K562 (cell line): ENCODE data around the gene DCUN1D3. TPM values are rescaled to one million over a fixed set of nuclear protein-coding genes. Genes with fewer than 3 reads are reported as not detected.

Source experiments
- C11orf30 ChIP-seq: fragments of 450-650 bp; IDR thresholded peaks from 2 replicates; pipeline ENCODE4 v1.6.1; 2016; ENCODE audit warnings: low read depth, mild to moderate bottlenecking
- CBX5 ChIP-seq: IDR thresholded peaks from 2 replicates; pipeline ENCODE4 v1.6.1; 2014; ENCODE audit warnings: low read depth, borderline replicate concordance
- GTF2F1 ChIP-seq: IDR thresholded peaks from 2 replicates; pipeline ENCODE4 v1.6.1; 2011; ENCODE audit warnings: low read depth, low read length, improper control_type of control experiment
- HMGXB4 ChIP-seq: sonication (generic); formaldehyde crosslinking; IDR thresholded peaks from 2 replicates; pipeline ENCODE4 v1.8.1; 2023; ENCODE audit warnings: mild to moderate bottlenecking, missing genetic modification reagents
- HSF4 ChIP-seq: fragments of 250-450 bp; sonication (Bioruptor Pico); IDR thresholded peaks from 2 replicates; pipeline ENCODE4 v2.1.2; 2022; ENCODE audit warnings: mild to moderate bottlenecking, moderate library complexity, borderline replicate concordance
- KHSRP ChIP-seq: fragments of 450-650 bp; IDR thresholded peaks from 2 replicates; pipeline ENCODE4 v1.6.1; 2017
- KLF13 ChIP-seq: fragments of 450-650 bp; IDR thresholded peaks from 2 replicates; pipeline ENCODE4 v1.6.1; 2016; ENCODE audit warnings: missing genetic modification characterization, low read depth, mild to moderate bottlenecking, missing compliant biosample characterization, moderate library complexity, borderline replicate concordance
- MAZ ChIP-seq, 2 experiments: fragments of 450-650 bp in 1 of 2; sonication (generic) in 1 of 2; formaldehyde crosslinking; IDR thresholded peaks in 1 of 2; conservative IDR thresholded peaks in 1 of 2; 2 replicates each; pipeline versions ENCODE4 v1.4.0 to v1.5.0; 2020; ENCODE audit warnings: mild to moderate bottlenecking in 1 of 2, missing genetic modification reagents in 1 of 2
- MBD1 ChIP-seq: fragments of 250-450 bp; sonication (Bioruptor Pico); IDR thresholded peaks from 2 replicates; pipeline ENCODE4 v1.8.0; 2022; ENCODE audit warnings: inconsistent platforms
- MEIS2 ChIP-seq: fragments of 450-650 bp; IDR thresholded peaks from 2 replicates; pipeline ENCODE4 v1.6.1; 2014; ENCODE audit warnings: mild to moderate bottlenecking; ENCODE audit not compliant: partially characterized antibody
- NCOA2 ChIP-seq, 2 experiments: fragments of 450-650 bp; IDR thresholded peaks; 2 replicates each; pipeline ENCODE4 v1.6.1; 2018; ENCODE audit warnings: mild to moderate bottlenecking in 2 of 2, moderate library complexity in 1 of 2; ENCODE audit not compliant: partially characterized antibody in 2 of 2
- PML ChIP-seq: IDR thresholded peaks from 2 replicates; pipeline ENCODE4 v1.6.1; 2012; ENCODE audit warnings: low read length, inconsistent platforms
- PRMT5 ChIP-seq: sonication (generic); formaldehyde crosslinking; IDR thresholded peaks from 2 replicates; pipeline ENCODE4 v1.5.0; 2020; ENCODE audit warnings: missing genetic modification reagents
- PURB ChIP-seq: sonication (generic); formaldehyde crosslinking; IDR thresholded peaks from 2 replicates; pipeline ENCODE4 v1.9.0; 2021; ENCODE audit warnings: low read depth, mild to moderate bottlenecking, missing genetic modification reagents
- RBM22 ChIP-seq: fragments of 200-400 bp; formaldehyde crosslinking; IDR thresholded peaks from 2 replicates; pipeline ENCODE4 v1.6.1; 2018; ENCODE audit warnings: low read length, low read depth; ENCODE audit not compliant: poor library complexity, severe bottlenecking
- SMAD1 ChIP-seq: fragments of 150-350 bp; IDR thresholded peaks from 2 replicates; pipeline ENCODE4 v1.6.1; 2014; ENCODE audit warnings: low read length, low read depth; ENCODE audit not compliant: partially characterized antibody
- SMARCB1 ChIP-seq: IDR thresholded peaks from 2 replicates; pipeline ENCODE4 v1.6.1; 2011; ENCODE audit warnings: improper control_type of control experiment, low read depth; ENCODE audit not compliant: insufficient read length
- SRSF1 ChIP-seq: fragments of 200-400 bp; formaldehyde crosslinking; IDR thresholded peaks from 2 replicates; pipeline ENCODE4 v1.6.1; 2017; ENCODE audit warnings: mild to moderate bottlenecking, low read depth, low read length, moderate library complexity
- SRSF7 ChIP-seq: fragments of 200-400 bp; formaldehyde crosslinking; optimal IDR thresholded peaks from 2 replicates; pipeline ENCODE3; 2017; ENCODE audit warnings: mild to moderate bottlenecking, low read depth, low read length
- TAF15 ChIP-seq: fragments of 200-400 bp; formaldehyde crosslinking; IDR thresholded peaks from 2 replicates; pipeline ENCODE4 v1.6.1; 2017; ENCODE audit warnings: mild to moderate bottlenecking, low read depth, low read length, moderate library complexity
- TBL1XR1 ChIP-seq, 2 experiments: IDR thresholded peaks; 2 replicates each; pipeline ENCODE4 v1.6.1; 2012; ENCODE audit warnings: improper control_type of control experiment in 2 of 2, low read length in 2 of 2, mild to moderate bottlenecking in 1 of 2
- ZBTB8A ChIP-seq: fragments of 450-650 bp; IDR thresholded peaks from 2 replicates; pipeline ENCODE4 v1.6.1; 2018; ENCODE audit warnings: mild to moderate bottlenecking, moderate library complexity; ENCODE audit not compliant: partially characterized antibody
- ZNF175 ChIP-seq: fragments of 200-800 bp; sonication (Bioruptor generic); IDR thresholded peaks from 2 replicates; pipeline ENCODE4 v1.6.1; 2016; ENCODE audit warnings: low read depth, mild to moderate bottlenecking, missing genetic modification characterization, missing compliant biosample characterization
- ZNF217 ChIP-seq: sonication (generic); formaldehyde crosslinking; IDR thresholded peaks from 2 replicates; pipeline ENCODE4 v1.8.0; 2022; ENCODE audit warnings: mild to moderate bottlenecking, missing genetic modification reagents
- ZNF57 ChIP-seq: fragments of 450-650 bp; formaldehyde crosslinking; IDR thresholded peaks from 2 replicates; pipeline ENCODE4 v1.4.0; 2020; ENCODE audit warnings: mild to moderate bottlenecking, moderate library complexity
- ZZZ3 ChIP-seq: fragments of 450-650 bp; IDR thresholded peaks from 2 replicates; pipeline ENCODE4 v1.6.1; 2016; ENCODE audit warnings: antibody characterized with exemption, mild to moderate bottlenecking, moderate library complexity
- polyA plus RNA-seq, 8 experiments: library from polyadenylated mRNA; depleted of rRNA in 4 of 8; stranded (reverse) in 5 of 8; unstranded in 3 of 8; fragments of >200 nt; fragmentation: Nextera tagmentation in 2 of 8; fragmentation: Illumina TruSeq in 1 of 8; extraction: Ambion mirVana in 2 of 8; extraction: Trizol in 1 of 8; gene quantifications; 2 replicates each; pipeline versions ENCODE4 v1.2.1 to v1.2.3, GENCODE V29; 2011 to 2014; ENCODE audit warnings: inconsistent platforms in 1 of 8, missing spikeins in 1 of 8
- total RNA-seq, 7 experiments: library from RNA; depleted of rRNA in 6 of 7; stranded (reverse); fragments of >200 nt in 6 of 7; fragmentation: Illumina TruSeq in 2 of 7; extraction: Trizol in 2 of 7; gene quantifications; 2 replicates each; pipeline versions ENCODE4 v1.2.1 to v1.2.3, GENCODE V29; 2011 to 2021; ENCODE audit warnings: low replicate concordance in 1 of 7

The DCUN1D3 gene
- total and polyA plus RNA-seq, 9 of the 15 experiments (the other 6 are each of a cell fraction or from before 2014, with no cell fraction given), result 1.0 to 4.7 (median 2.2) TPM

- TF ChIP-seq CBX5 (no peak), MAZ (CRISPR knock-in tag; conservative IDR thresholded peaks at IDR 0.05 in 1 of 2, IDR thresholded peaks at IDR 0.05 in 1 of 2) (peak; percentile 69 to 70), PURB (no peak), NCOA2 (IDR thresholded peaks at IDR 0.05; ENCODE audit: partially characterized antibody in 2 of 2) (no peak), SMARCB1 (no peak), SMAD1 (peak; percentile 73), TAF15 (no peak), GTF2F1 (peak; percentile 72; the same call in 1 of the 2 replicates), SRSF7 (no peak), SRSF1 (no peak), ZNF57 (no peak), KLF13 (tag) (peak; percentile 73; the same call in 1 of the 2 replicates), PML (peak; percentile 81), HSF4 (no peak), RBM22 (no peak), MEIS2 (peak; percentile 16), MBD1 (CRISPR knock-in tag) (no peak), TBL1XR1 (IDR thresholded peaks at IDR 0.05; ENCODE audit: low read length in 2 of 2) (no peak; a peak in 1 of 4 replicates), ZNF217 (no peak), ZBTB8A (no peak), KHSRP (no peak), PRMT5 (CRISPR knock-in tag) (peak; percentile 10; the same call in 1 of the 2 replicates), C11orf30 (peak; percentile 75), HMGXB4 (peak; percentile 41; the same call in 1 of the 2 replicates), ZNF175 (CRISPR knock-in tag) (no peak), ZZZ3 (no peak)
Observed at GRCh38 chr16:20806168-20807050, 93.7 kb downstream of the DCUN1D3 start, which contains the start of the genes ERI2 and REXO5 (continued).
